GM08714 (cell line): ENCODE results near the gene GALNT14.

ENCODE experiments used
- H3K4me3 ChIP-seq: fragments of 200-500 bp; sonication (Bioruptor generic); 2 replicates; pipeline ENCODE4 v1.5.1; 2014; ENCODE audit warnings: mild to moderate bottlenecking, low read length, inconsistent platforms
- ZNF274 ChIP-seq: IDR thresholded peaks from 2 replicates; pipeline ENCODE4 v1.6.1; 2012; ENCODE audit warnings: mild to moderate bottlenecking, low read depth, low read length

The GALNT14 gene

DNA sequence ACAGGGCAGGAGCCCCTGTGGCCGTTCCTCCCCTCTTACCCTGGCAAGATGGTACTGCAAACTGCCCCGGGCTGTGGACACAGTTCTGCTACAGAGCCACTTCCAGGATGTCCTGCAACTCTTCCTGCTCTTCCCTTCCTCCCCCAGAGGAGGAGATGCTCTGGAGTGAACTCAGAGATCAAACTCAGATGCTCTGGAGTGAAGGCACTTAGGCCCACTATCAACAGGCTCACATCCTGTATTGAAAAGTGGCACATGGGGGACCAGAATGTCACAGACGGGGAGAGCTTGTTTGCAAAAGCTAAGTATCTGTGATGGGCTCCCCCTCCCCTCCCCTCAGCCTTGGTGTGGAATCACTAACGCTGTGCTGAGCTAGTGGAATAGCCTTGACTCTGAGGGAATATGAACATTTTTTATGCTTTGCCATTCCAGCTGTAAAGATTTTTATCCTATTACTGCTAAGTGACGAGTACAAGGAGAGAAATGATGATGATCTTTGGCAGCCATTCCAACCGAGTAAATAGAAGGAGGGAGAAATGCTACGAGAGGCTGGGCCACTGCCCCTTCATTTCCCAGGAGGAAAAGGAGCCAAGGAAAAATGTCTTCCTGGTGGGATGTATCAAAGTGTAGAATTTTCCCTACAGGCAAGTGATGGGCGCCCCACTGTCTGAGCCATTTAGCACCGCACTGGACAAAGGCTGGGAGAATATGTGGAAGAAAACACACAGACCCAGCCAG, 152.6 kb downstream of the GALNT14 start:
- TF ChIP-seq ZNF274, result no peak

DNA sequence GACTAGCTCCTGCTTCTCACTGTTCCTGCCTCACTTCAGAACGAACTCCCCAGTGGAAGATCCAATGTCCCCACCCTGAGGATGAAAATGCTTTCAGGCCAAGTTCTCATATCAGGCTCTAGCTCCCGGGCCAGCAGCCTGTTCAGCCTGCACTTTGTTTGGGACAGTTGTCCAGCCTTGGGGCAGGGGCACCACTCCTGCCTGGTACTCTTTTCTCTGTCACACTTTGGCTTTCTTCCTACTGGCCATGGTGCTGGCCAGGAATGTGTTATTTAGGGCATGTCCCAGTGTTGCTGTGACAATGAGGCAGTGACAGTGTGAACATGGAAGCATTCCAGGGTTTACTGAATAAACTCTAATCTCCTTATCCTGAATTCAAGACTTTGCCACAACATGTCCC, 154.1 kb downstream of the GALNT14 start:
- H3K4me3 ChIP-seq, result no peak overlapping the region
- no peak for TF ChIP-seq ZNF274

More for the DNA sequence above, 152.6 kb downstream of the GALNT14 start:
- H3K4me3 ChIP-seq, result no peak overlapping the region

DNA sequence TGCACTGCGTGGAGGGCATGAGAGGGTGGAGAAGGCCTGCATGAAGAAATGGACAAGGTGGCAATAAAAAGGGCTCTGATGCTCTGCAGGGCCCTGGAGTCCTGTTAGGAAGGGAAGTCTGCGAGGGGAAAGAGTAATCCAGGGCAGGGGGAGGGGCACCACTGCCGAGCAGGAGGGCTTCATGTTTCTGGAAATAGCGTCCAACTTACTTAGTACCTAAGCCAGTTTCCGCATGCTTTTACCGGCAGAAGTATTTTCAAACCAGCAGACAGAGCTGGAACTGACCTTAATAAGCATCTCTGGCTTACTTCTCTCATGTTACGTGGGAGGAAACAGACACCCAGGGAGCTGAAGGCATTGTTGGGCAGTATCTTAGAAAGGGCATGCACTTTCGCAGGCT, 156.7 kb downstream of the GALNT14 start:
- H3K4me3 ChIP-seq, result no peak overlapping the region
- no peak for TF ChIP-seq ZNF274

DNA sequence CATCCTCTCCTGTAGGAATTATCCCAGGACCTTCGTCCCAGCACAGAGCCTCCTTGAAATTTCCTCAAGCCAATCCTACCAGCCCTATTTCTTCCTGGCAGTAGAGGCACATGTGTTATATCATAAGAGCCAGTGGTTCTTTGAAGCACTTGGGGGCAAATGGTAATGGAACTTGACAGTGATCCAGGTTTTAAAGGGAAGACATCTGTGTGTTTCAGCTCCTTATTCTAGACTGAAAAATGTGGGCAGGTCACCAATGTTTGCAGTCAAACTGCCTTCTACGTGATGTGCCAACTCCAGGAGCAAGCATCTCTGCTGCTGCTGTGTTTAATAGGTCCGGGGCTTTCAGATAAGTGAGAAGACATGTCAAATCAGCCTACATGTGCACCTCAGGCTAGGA, 157.1 kb downstream of the GALNT14 start:
- H3K4me3 ChIP-seq, result no peak overlapping the region
- TF ChIP-seq ZNF274, result no peak

DNA sequence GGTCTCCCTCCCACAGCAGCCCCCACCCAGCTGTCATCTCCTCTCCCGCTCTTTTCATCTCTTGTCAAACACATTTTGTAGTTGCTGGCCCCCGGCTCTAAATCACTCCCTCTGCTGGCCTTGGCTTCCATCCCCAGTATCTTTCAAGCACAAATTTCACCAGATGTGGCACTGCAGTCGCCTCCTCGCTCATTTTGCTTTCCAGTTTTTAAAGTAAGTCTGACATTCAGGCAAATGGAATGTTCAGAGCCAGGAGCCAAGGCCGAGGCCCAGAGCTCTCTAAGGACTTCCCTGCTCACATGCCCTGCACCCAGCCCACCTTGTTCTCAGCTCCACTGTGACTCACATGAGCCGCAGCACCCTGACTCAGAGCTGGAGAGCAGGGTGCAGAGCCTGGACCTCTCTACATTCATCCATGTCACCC, 158.4 kb downstream of the GALNT14 start:
- TF ChIP-seq ZNF274, result no peak
- H3K4me3 ChIP-seq, result no peak overlapping the region

DNA sequence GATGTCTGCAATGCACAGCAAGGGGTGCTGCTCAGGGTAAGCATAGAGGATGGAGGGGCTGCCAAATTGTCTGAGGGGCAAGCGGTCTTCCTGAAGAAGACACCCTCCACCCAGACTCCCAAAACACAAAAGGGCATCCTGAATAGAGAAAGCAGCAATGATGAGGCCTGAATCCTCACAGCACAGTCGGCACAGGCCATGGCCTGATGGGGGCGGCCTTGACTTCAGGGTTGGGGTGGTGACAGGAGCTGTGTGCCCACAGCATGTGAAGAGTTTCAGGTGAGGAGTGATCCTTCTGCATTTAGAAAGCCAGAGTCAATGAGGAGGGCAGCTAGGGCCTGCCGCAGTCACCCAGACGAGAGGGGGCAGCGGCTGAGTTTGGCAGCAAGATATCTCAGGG, 159.4 kb downstream of the GALNT14 start:
- TF ChIP-seq ZNF274, result no peak
- H3K4me3 ChIP-seq, result no peak overlapping the region

DNA sequence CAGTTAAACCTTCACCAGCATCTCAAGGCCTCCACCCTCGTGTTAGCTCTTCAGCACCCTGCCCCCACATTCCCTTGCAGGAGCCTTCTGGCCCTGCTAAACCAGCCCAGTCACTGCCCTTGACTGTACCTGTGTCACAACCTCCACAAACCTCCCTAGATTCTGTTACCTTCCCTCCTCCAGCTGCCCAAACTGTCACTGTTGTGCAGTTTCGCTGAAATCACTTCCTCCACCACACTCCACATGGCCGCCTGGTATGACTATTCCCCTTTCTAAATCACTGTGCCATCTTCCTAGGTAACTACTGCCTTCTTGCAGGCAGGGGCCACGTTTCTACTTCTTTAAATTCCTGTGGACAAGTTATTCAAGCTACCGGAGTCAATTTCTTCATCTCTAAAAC, 160.2 kb downstream of the GALNT14 start:
- no peak for TF ChIP-seq ZNF274
- no peak overlapping the region for H3K4me3 ChIP-seq

DNA sequence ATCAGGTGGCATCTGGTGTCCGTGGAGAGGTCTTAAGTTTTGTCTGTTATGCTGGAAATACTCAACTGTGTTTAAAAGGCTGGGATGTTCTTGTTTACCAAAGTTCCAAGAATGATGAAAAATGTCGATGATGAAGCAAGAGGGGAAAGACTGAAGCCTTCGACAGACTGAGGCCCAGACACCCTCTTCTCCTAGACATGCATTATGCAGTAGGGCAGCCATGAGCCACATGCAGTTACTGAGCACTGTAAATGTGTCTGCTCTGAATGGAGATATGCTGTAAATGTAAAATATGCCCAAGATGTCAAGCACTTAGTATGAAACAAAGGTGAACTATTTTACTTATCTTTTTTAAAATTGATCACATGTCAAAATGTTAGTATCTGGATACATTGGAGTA, 163.1 kb downstream of the GALNT14 start:
- no peak for TF ChIP-seq ZNF274
- H3K4me3 ChIP-seq, result no peak overlapping the region

DNA sequence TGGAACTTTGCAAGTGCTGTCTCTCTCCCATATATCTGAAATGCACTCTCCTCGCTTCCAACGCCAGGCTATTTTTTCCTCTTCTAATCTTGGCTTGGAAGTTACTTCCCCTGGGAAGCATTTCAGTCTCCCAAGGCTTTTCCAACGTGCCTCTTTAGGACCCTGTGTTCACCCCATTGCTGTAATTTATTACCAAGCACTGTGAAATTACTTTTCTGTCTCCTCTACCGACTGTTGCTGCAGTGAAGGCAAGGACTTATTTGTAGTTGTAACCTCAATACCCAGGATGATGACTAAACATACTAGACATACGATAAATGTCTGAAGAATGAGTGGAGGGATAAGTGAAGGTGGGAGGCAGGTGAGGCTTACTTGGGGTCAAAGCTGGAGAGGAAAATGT, 163.7 kb downstream of the GALNT14 start:
- TF ChIP-seq ZNF274, result no peak
- no peak overlapping the region for H3K4me3 ChIP-seq

DNA sequence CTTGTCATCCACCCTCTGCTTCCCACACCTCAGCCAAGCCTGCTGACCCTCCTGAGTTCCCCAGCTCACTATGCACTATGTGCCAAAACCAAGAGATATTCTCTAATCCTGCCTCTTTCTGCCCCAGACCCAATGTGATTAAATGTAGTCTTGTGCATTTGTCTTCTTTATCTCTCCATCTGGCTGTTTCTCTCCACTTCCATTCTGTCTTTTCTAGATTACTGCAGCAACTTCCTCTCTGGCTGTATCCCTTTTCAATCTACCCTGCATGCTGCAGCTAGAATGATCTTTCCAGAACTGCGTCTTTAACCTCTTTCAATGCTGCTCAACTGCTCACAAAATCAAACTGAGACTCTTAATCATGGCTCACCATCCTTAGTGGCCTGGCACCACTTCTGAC, 164.1 kb downstream of the GALNT14 start:
- H3K4me3 ChIP-seq, result no peak overlapping the region
- no peak for TF ChIP-seq ZNF274

DNA sequence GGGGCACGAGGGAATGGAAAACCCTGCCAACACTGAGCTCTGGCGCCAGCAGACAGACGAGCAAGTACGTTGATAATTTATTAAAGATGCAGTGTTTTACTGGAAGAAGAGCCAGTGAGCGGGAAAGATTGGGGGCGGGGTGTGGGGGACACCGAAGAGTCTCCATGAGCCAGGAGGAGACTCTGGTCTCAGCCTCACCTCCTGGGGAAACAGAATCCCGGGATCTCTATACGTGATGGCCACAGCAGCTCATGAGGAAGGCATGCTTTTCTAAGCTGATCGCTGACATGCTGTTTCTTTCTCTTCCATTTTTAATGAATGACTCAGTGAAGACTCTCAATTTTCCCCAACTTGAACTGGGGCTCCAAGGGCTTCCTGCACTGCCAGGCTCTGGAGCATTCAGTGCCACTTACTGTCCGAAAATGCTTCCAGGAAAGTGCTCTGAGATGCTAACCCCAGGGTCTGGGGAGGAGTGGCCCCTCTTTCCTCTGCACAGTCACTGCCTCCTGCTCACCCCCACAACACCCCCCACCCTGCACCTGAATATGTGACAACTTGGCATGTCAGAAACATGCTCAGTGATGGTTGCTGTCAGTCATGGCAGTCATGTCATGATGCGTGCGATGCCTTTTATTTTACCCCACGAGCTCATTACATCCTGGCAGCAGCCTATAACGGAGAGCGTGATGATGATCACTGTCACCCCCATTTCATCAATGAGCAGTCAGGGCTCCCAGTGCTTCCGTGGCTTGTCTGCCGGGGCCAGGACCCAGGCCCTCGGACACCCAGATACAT, 166.8 kb downstream of the GALNT14 start:
- no peak overlapping the region for H3K4me3 ChIP-seq
- TF ChIP-seq ZNF274, result no peak

DNA sequence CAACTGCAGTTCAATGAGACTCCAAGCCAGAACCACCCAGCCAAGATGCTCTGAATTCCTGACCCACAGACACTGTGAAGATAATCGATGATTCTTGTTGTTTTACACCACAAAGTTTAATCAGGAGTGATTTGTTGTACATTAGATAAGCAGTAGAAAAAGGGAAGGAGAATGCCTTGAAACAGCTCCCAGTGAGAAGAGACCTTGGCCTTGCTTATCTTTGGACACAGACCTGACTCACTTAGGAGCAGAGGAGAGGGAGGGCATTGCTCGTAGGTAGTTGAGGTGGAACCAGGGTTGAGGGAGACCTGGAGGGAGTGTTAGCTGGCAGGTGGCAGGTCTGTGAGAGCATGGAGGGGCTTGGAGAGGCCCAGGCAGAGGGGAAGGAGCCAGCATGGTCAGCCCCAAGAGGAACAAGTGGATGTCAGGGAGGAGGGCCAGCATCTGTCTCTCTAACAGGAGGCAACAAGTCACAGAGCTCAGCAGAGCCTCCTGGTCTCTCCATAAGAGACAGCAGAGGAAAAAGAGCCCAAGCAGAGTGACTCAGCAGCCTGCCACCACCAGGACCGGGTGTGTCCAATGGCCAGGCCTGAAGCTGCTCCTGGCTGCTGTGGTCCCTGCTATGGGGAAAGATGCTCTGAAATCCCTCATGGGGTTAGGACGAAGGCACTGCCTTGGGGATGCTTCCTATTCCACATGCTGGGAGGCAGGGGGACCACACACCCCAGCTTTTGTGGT, 169.4 kb downstream of the GALNT14 start:
- no peak for TF ChIP-seq ZNF274
- H3K4me3 ChIP-seq, result no peak overlapping the region

DNA sequence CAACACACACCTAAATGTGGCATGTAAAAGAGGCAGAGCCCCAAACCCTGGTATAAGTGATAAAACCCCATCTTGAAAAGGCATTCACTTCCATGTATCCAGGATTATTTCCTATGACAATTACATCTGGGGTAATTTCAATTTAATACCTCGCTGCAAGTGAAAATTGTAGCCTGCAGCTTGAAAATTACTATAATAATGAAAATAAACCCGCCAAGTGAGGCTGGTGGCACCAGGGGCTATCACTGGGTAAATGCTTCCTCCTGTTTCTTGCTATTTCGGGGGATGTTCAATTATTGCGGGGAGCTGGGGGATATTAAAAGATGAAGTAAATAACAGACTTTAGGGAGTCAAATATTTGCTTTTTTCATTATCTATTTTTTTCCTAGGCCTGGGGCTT, 171.5 kb downstream of the GALNT14 start:
- H3K4me3 ChIP-seq, result no peak overlapping the region
- no peak for TF ChIP-seq ZNF274

DNA sequence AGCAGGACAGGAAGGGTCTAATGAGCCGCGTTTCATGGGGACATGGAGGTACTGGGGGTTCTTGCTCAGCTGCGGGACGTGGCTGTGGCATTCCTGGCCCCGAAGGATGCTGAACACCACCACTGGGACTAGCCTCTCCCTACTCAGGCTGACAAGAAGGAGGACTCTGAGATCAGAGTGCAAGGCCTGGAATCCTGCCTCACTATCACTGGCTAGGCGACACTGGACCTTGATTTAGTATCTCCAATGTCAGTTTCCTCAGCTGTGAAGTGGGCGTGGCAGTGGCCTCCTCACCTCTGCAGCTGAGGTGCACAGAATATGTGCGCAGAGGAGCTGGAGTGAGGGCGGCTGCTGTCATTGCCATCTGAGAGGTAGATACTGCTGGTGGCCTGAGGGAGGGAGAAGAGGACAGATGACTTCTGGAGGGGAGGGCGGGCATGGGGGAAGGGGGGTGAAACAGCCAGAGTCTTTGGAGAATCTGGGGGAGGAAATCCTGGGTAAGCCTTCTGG, 173.2 kb downstream of the GALNT14 start:
- no peak overlapping the region for H3K4me3 ChIP-seq
- TF ChIP-seq ZNF274, result no peak
